GM21360 (cell line): ENCODE data around the gene WDR19.
"Not testable (repeated sequence)": the region's sequence is repeated elsewhere in the genome, so short reads cannot be mapped to it uniquely, and the experiment has no call there.

Experiments used
- ATAC-seq: cut with Tn5 transposase; IDR thresholded peaks from one replicate; pipeline ENCODE4 v1.9.1; 2021; ENCODE audit warnings: mild to moderate bottlenecking, moderate library complexity; ENCODE audit not compliant: unreplicated experiment

WDR19 gene

DNA sequence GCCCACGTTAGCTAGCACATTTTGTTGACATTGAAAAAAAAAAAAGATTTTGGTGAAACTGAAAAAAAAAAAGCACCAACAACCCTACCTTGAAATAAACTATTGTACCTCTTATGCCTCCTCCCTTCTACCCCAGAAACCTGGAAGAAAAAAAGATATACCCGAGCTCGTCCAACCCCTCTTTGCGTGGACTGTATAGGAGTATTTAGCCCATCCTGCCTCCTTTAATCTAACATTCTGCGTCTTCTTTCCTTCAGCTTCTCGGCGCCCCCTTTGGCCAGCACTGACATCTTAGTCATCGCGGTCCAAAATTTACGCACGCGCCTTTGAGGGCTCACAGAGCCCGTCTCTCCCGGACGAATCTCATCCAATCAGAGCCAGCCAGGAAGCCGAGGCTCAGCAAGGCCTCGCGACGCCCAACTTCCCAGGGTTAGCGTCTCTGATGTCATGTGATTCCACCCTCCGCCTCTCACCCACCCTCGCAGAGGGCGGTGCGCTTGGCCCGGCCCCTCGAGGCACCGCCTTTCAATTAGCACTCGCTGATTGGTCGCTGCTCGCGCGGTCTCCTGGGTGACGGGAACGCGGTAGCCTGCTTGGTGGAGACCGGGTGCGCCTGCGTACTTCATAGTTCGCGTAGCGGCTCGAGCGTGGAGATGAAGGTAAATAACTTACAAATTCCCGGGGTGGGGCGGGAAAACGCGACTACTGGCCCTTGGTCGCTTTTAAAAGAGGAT, at the start of gene WDR19:
Gene WDR19 (plus strand): TSS at position 625 of the 734 bp plus-strand sequence. CDS start 29 bp downstream, at position 654.
- peak; percentile 98 for ATAC-seq

DNA sequence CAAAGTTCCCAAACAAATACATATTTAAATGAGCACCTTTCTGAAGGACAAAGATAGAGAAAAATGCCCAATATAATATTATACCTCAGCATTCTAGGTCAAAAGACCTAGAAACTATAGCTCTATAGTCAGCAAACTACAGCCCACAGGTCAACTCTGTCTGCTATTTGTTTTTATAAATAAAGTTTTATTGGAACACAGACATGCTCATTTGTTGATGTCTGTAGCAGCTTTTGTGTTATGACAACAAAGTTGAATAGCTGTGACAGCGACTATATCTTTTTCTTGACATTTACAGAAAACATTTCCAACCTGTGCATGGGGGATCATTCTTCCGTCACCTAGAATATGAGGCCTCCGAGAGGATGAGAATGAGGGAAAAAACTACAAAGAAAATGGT, 48.7 kb upstream of the WDR19 start:
- ATAC-seq, result no peak

DNA sequence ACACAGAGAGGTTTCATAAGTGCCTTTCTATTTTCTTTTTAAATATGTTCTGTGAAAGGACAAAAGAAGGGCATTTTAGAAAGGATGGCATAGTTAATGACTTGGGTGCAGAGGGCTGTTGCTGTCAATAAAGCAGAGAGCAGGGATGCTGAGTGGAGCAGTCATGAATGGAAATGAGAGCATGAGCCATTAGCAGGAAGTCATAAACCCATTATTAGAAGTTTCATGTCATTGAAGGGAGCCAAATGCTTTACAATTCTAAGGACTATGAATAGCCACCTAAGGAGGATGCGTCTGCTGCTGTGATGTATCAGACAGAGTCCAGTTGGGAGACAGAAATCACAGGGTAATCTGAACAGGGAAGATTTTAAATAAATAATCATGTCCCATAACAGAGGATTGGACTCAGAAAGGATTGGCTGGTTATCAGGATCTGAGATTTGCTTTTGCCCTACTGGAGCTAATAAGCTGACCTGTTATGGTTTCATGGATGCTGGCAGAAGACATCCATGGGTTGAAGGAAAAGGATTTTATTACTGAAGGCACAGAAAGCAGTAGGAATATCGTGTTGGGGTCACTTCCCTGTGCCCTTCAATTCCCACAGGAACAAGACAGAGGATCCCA, 47.5 kb upstream of the WDR19 start:
- no peak for ATAC-seq

DNA sequence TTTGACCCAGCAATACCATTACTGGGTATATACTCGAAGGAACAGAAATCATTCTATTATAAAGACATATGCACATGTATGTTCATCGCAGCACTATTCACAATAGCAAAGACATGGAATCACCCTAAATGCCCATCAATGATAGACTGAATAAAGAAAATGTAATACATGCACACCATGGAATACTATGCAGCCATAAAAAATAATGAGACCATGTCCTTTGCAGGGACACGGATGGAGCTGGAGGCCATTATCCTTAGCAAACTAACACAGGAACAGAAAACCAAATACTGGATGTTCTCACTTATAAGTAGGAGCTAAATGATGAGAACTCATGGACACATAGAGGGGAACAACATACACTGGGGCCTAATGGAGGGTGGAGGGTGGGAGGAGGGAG, 44.1 kb upstream of the WDR19 start:
- ATAC-seq, result not testable (repeated sequence)

DNA sequence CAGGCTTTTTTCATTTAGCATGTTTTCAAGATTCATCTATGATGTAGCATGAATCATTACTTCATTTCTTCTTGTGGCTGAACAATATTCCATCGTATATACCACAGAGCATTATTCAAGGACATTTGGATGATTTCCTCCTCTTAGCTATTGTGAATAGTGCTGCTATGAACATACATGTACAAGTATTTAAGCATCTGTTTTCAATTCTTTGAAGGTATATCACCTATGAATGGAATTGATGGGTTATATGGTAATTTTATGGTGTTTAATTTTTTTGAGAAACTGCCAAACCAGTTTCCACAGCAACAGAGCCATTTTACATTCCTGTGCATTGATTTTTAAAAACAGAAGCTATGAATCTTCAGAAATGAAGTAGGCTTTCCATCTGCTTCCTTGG, 36.1 kb upstream of the WDR19 start:
- no peak for ATAC-seq

DNA sequence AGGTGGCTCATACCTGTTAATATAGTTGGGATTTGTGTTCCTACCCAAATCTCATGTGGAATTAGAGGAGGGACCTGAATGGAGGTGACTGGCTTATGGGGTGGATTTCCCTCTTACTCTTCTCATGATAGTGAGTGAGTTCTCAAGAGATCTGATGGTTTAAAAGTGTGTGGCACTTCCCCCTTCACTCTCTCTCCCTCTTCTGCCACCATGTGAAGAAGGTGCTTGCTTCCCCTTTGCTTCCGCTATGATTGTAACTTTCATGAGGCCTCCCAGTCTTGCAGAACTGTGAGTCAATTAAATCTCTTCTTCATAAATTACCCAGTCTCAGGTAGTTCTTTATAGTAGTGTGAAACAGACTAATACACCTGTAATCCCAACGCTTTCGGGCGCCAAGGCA, 28.3 kb upstream of the WDR19 start:
- ATAC-seq, result no peak

DNA sequence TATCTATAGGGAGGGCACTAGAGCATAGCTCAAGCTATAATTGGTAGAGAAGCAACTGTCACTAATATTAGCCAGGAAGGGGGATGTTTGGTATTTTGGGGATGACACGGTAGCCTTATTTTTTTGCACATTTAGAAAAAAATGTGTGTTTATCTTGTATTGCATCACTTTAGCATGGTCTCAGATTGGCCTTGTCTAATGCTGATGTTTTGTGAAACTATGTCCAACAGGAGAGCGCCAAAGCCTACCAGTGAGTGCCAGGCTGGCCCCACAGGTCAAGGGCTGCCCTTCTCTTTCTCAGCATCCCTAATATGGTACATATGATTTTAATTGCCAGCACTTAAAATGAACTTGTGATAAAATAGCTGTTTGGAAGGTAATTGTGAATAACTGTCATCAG, 24.8 kb upstream of the WDR19 start:
- no peak for ATAC-seq

DNA sequence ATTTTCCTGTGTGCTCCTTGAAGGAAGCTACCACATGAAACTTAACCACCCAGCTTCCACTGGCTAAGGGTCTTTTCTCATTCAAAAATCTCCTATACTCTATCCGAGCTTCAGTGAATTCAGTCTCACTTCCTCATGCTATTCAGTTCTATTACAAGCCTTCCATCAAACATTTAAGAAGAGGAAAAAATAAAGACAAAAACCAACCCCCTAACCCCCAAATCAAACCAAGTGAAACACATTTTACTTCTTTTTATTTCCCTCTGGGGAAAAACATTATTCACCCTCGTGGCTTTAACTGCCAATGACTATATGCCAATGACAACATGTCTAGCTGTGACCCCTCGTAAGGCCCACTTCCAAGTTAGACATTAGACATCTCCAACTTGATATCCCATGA, 16.2 kb upstream of the WDR19 start:
- ATAC-seq, result no peak

DNA sequence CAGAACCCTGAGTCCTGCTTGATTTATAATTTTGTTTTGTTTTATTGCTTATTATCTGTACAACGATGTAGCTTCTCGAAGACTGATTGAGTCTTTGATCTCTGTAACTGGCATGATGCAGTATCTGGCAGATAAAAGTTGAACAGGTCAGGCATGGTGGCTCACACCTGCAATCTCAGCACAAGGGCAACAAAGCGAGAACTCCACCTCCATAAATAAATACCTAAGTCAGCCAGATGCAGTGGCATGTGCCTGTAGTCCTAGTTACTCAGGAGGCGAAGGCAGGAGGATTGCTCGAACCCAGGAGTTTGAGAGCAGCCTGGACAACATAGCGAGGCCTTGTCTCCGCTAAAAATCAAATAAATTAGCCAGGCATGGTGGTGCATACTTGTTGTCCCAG, 15.7 kb upstream of the WDR19 start:
- ATAC-seq, result no peak

DNA sequence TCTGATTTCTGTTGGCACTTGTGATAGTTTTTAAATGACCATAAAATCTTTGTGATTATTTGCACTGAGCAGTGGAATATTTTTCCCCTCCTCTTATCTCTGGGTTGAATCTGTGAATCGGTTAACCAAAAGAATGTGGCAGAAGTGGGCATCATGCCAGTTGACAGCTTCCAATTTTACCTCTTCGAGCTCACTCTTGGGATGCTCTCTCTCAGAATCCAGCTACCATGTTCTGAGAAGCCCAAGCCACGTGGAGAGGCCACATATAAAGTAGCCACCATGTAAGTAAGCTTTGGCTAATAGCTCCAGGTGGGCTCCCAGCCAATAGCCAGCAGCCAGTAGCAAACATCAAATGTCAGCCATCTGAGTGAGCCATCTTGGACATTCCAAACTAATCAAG, 12.9 kb upstream of the WDR19 start:
- ATAC-seq, result no peak

DNA sequence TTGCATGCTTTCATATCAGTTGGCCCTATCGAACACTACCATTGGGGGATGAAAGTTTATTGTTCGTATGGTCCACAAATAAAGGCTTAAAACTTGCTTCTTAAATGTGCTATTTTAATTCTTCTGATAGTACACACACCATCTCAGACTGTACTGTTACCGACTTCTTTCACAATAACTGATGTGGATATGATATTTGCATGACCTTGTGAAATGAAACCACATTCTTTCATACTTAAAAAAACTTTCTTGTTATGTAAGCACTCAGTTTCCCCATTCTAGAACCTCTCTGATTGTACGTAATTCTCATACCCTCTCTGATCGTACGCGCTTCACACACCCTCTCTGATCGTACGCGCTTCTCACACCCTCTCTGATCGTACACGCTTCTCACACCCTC, 12.0 kb upstream of the WDR19 start:
- ATAC-seq, result no peak

DNA sequence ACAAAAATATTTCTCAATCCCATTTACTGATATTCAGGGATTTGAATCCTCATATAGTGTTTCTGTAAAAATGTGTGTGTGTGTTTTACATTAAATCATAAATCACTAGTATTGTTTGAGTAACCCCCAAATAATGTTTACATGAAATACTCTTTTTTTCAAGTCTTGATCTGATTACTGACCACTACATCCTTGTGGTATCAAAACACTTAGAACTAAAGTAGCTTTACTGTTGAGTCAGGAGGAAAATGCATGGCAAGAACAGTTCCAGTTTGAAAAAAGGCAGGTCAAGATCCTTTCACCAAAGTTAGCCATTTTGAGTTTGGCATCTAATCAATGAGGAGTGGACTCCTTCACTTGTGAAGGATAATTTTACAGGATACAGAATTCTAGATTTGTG, 3.6 kb upstream of the WDR19 start:
- ATAC-seq, result no peak

DNA sequence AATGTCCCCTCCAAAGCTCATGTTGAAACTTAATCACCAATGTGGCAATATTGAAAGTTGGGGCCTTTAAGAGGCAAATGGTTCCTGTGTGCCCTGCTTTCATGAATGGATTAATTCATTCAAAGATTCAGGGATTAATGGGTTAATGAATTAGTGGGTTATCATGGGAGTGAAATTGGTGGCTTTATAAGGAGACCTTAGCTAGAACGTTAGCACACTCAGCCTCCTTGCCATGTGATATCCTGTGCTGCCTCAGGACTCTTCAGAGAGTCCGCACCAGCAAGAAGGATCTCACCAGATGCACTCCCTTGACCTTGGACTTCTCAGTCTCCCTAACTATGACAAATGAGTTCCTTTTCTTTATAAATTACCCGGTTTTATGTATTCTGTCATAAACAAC, 2.6 kb upstream of the WDR19 start:
- ATAC-seq, result no peak

DNA sequence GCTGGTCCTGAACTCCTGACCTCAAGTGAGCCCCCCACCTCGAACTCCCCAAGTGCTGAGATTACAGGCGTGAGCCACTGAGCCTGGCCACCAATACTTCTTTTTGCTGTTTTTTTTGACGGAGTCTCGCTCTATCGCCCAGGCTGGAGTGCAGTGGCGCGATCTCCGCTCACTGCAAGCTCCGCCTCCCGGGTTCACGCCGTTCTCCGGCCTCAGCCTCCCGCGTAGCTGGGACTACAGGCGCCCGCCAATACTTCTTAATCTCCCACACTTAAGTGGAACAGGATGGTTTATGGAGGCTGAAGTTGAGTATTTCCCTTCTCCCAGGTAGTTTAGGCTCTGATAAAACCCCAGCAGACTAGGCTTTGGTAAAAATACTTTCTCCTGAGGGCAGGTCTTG, 1.7 kb upstream of the WDR19 start:
- not testable (repeated sequence) for ATAC-seq

DNA sequence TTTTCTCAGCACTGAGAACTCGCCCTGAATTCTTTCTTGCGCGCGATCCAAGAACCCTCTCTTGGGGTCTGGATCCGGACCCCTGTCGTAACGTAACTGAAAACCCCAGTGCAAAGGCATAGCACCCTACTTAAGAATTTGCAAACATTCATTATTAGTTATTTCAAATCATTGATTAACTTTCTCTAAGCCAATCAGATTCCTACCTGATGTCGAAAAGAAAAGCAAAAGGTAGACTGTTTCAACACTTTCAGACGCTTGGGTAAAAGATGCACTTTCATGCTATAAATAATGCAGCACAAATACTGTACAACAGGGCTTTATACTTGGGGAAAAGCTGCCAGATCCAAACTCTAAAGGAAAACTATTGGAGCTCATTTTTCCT, 817 bp upstream of the WDR19 start:
- no peak for ATAC-seq

DNA sequence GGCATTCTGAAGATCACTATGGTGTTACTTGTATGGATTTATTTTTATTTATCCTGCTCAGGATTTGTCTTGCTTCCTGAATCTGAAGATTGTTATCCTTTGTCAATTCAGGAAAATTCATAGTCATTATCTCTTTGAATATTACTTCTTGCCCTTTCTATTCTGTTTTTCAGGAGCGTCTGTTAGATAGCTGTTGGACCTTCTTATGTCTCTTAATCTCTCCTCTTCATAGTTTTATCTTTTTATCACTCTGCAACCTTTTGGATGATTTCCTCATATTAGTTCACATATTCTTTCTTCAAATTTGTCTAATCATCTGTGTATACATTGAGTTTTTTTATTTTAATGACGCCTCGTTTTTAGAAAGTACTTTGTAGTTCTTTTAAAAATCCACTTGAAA, 19.6 kb downstream of the WDR19 start:
- no peak for ATAC-seq

DNA sequence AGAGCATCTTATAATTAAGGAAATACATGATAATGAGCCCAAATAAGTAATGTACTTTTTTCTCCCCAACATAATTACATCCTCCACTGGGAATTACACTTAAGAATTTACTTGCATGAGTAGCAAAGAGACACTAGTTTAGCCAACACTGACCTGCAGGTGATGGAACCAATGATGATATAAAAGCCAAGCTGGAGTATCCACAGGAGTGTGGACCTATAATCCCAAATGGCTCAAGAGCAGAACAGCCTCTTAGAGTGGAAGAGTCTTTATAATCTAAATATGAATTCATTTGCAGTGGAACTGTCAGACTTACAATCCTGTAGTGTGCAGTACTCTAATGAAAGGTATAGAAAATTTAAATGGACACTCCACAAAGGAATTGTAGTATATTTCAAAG, 22.2 kb downstream of the WDR19 start:
- no peak for ATAC-seq

DNA sequence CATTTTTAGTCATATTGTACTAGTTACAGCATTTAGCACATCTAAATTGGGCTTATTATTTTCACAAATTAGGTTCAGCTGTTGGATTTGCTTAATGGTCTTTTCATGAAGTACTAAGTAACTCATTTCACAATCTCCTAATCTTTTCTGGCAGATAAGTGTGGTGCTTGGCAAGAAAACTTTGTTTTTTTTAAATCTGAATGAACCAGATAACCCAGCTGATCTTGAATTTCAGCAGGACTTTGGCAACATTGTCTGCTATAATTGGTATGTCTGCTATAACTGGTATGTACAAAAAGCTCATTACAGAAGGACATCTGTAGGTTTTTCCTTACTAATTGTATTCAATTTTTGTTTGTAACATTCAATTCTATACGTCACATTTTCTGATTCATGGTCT, 22.7 kb downstream of the WDR19 start:
- ATAC-seq, result no peak

DNA sequence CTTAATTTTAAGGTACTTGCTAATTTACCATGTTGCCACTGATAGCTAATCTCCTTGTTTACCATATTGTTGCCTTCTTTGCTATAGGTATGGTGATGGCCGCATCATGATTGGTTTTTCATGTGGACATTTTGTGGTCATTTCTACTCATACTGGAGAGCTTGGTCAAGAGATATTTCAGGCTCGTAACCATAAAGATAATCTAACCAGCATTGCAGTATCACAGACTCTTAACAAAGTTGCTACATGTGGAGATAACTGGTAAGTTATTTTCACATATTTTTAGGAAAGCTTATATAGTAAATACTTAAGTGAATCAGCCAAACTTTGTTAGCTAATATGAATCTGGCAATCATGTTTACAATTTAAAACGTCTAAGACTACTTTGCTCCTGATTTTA, 23.1 kb downstream of the WDR19 start:
- ATAC-seq, result no peak

DNA sequence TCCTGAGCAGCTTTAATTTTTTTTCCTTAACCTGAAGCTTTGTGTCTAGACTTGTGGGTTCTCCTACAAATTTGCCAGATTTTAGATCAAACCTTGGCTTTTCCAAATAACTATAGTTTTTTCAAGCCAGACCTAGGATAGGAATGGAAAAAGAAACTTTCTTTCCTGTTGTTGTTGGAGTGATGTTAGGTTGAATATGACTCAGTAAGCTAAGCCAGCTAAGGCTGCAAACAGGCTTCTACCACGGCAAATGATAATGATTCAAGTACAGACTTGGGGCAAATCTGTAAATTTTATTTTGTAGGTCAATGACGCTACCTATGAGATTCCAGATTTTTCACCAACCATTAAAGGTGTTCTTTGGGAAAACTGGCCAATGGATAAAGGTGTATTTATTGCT, 45.6 kb downstream of the WDR19 start:
- no peak for ATAC-seq

DNA sequence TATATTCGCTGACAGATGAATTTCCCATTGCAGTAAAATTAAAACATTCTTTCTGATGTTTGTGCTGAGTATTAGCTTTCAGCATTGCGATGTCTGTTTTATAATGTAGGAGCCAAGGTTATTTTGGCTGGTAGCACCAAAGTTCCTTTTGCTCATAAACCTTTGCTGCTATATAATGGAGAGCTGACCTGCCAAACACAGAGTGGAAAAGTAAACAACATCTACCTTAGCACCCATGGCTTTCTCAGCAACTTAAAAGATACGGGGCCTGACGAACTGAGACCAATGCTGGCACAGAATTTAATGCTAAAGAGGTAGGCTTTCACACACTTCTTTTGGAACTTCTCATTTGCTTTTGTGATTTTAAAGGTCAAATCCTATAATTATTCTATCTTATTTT, 46.0 kb downstream of the WDR19 start:
- no peak for ATAC-seq

DNA sequence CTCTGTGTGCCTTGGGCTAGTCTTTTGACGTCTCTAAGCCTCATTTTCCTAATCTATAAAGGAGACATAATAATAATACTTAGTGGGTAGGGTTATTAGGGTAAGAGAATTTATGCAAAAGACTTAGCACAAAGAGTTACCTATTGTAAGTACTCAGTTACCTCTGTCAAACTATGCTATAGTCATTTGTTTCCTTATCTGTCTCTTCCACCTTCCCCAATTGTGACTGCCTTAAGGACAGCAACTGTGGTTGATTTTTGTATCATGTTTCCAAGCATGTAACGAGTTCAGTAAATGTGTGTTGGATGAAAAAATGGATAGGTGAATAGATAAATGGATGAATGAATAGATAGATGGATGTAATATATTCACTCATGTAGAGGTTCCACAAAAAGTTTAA, 48.1 kb downstream of the WDR19 start:
- ATAC-seq, result no peak

DNA sequence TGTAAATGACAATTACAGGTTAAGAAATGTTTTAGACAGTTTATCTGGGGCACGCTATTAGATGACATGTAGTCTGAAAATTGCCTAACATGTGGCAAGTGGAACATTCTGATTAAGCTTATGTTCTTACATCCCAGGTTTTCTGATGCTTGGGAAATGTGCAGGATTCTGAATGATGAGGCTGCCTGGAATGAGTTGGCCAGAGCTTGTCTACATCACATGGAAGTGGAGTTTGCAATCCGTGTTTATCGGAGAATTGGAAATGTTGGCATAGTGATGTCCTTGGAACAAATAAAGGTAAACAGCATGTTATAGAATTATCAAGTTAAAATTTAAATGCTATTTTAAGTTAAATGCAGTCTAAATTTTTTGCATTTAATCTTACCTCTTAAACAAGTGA, 49.3 kb downstream of the WDR19 start:
- no peak for ATAC-seq
